Heart right ventricle (tissue), 16 donors: Measurements from ENCODE around the gene CD4. TPM values are rescaled to one million over a fixed set of nuclear protein-coding genes. Genes with fewer than 3 reads are reported as not detected.
A peak's percentile ranks its signal among the peaks of the same experiment; 100 is the strongest.

ENCODE experiments used
- ATAC-seq, 8 donors: fragments of 200-7000 bp; cut with Tn5 transposase; one replicate each; pipeline ENCODE4 v1.9.1; 2020; ENCODE audit warnings: mild to moderate bottlenecking in 8 of 8, moderate library complexity in 8 of 8, moderate number of reproducible peaks in 1 of 8
- DNase-seq, 2 donors: peaks; one replicate each; pipeline ENCODE4 v3.0.0-alpha.2; 2020
- H3K27ac ChIP-seq, 10 donors: fragments of 200-600 bp; sonication (generic) in 2 of 10; one replicate each; pipeline versions ENCODE4 v1.5.0 to v1.8.0; 2020 to 2022; ENCODE audit warnings: mild to moderate bottlenecking in 3 of 10
- H3K27me3 ChIP-seq, 7 donors: fragments of 200-600 bp; one replicate each; pipeline ENCODE4 v1.8.0; 2021 to 2022; ENCODE audit warnings: mild to moderate bottlenecking in 2 of 7
- H3K36me3 ChIP-seq, 9 donors: fragments of 200-600 bp; sonication (generic) in 1 of 9; one replicate each; pipeline versions ENCODE4 v1.5.0 to v1.8.0; 2020 to 2022; ENCODE audit warnings: mild to moderate bottlenecking in 2 of 9
- H3K4me1 ChIP-seq, 9 donors: fragments of 200-600 bp; sonication (generic) in 1 of 9; one replicate each; pipeline versions ENCODE4 v1.5.0 to v1.8.0; 2020 to 2022; ENCODE audit warnings: mild to moderate bottlenecking in 4 of 9
- H3K4me3 ChIP-seq, 10 donors: fragments of 200-600 bp; sonication (generic) in 2 of 10; one replicate each; pipeline versions ENCODE4 v1.5.0 to v1.8.0; 2020 to 2022; ENCODE audit warnings: mild to moderate bottlenecking in 7 of 10, moderate library complexity in 2 of 10
- H3K9me3 ChIP-seq, 11 donors: fragments of 200-600 bp in 10 of 11; sonication (generic) in 2 of 11; one replicate each; pipeline versions ENCODE4 v1.5.0 to v1.8.0; 2013 to 2022; ENCODE audit warnings: mild to moderate bottlenecking in 2 of 11, control low read depth in 1 of 11, moderate library complexity in 1 of 11
- CTCF ChIP-seq, 9 donors: fragments of 200-600 bp; sonication (generic) in 2 of 9; IDR thresholded peaks; one replicate each; pipeline versions ENCODE4 v1.5.0 to v1.8.0; 2021 to 2022; ENCODE audit warnings: antibody characterized with exemption in 9 of 9, mild to moderate bottlenecking in 5 of 9, moderate library complexity in 1 of 9
- WGBS, 2 donors: extraction: QIAGEN DNeasy Blood & Tissue Kit; methylation state at CpG; one replicate each; pipeline ENCODE4 v1.1.7; 2013; ENCODE audit warnings: inconsistent platforms in 1 of 2; 5-methylcytosine and 5-hydroxymethylcytosine counted together
- intact Hi-C, 10 donors: fragments of 100-400 bp; cut with DNase I; formaldehyde crosslinking; loops; one replicate each; pipeline versions ENCODE4 v1.11.1 to v1.14.2; 2022
- polyA plus RNA-seq, 2 donors: library from polyadenylated mRNA; stranded (reverse); fragments of 200-250 nt; gene quantifications; one replicate each; pipeline ENCODE4 v1.2.3, GENCODE V29; 2013
- total RNA-seq, 10 donors: library from RNA; stranded (reverse); fragmentation: NEBNext Ultra II Directional in 3 of 10; extraction: Animal tissue kit (Norgen Biotek cat#: 25700) in 3 of 10; gene quantifications; one replicate each; pipeline versions ENCODE4 v1.2.1 to v1.2.4, GENCODE V29; 2021 to 2023
- donor health status: Arrhythmogenic right ventricular cardiomyopathy.
- donor health status: ischemic (EF 13 %, LVEDD 7.1; RV severe dilation, severe dysfunction).
- donor health status: healthy with polysubstance abuse.
- donor health status: DM: no; HTN: yes; CAD: no.
- donor health status: DM: no; HTN: no; CAD: no.
- donor health status: ischemic (EF 25% LVEDD 6.9; RV normal size, moderate dysfunction).
- donor health status: ischemic (EF 25% LVEDD 5.7; RV mildly dilated, moderate dysfunction).
- donor health status: healthy.
- donor health status: DM: yes; HTN: yes; CAD: no.
- donor health status: Ischemic cardiomyopathy.
- donor health status: ischemic (EF 35%, LVEDD 5.7; RV mildly dilated, moderate dysfunction).
- donor health status: nonischemic (EF 11% LVEDD 7.7; RV severe dilation, severe dysfunction).
- donor health status: DM: yes; HTN: yes; CAD: no.
- donor health status: PGD.
- donor health status: ischemic (EF 29% LVEDD 5.4; RV normal size, mild dysfunction).
- donor health status: nonischemic (EF 23%, LVEDD 6.1; RV moderate dilation, normal function).

The CD4 gene
- total and polyA plus RNA-seq, 12 donors: 2.6 to 44.3 (median 4.2) TPM

GRCh38 chr12:6824085-6824775 lies 34.9 kb downstream of the CD4 start:
- DNase-seq: no peak
- TF ChIP-seq CTCF (IDR thresholded peaks at IDR 0.05): no peak
- WGBS, 2 donors: 85 to 93% methylated on average over 37 of the region's 37 CpGs
- Histone ChIP-seq H3K27ac (no peak overlapping the region), H3K9me3 (no peaks in the 10 kb centered on the region), H3K4me1 (peaks cover 13 to 63% (median 40%) of the 10 kb centered on the region in 9 donors), H3K36me3 (no peaks in the 10 kb centered on the region), H3K4me3 (no peak overlapping the region), H3K27me3 (peaks cover 0 to 46% (median 0%) of the 10 kb centered on the region in 7 donors)
- ATAC-seq: no peak
- intact Hi-C loops: loop anchor here in 7 of 10 donors (2.0 to 10.0 kb wide), 8 partner anchors 37 to 209 kb away; partner anchors contain the start of genes MLF2 (in 3 of the 7) and CD4 (in 2 of the 7)

GRCh38 chr12:6824901-6825381 lies 35.6 kb downstream of the CD4 start:
- ATAC-seq (no peak), DNase-seq (no peak)
- TF ChIP-seq CTCF (IDR thresholded peaks at IDR 0.05): no peak
- intact Hi-C loops: loop anchor here (2.0 to 10.0 kb wide), 11 partner anchors 38 to 210 kb away; partner anchors contain the start of genes MLF2 (in 9 of the 10), CD4 (in 2 of the 10) and PTMS (in 1 of the 10)
- peaks cover 15 to 62% (median 45%) of the 10 kb centered on the region in 9 donors for H3K4me1 ChIP-seq
- H3K9me3 ChIP-seq: no peaks in the 10 kb centered on the region
- peak overlapping the region in 1 of 10 donors; percentile 18 for H3K27ac ChIP-seq
- H3K36me3 ChIP-seq: no peaks in the 10 kb centered on the region
- WGBS, 2 donors: 45 to 46% methylated on average over 12 of the region's 12 CpGs
- H3K27me3 ChIP-seq: peaks cover 0 to 53% (median 0%) of the 10 kb centered on the region in 7 donors
- peak overlapping the region in 4 of 10 donors; percentile 17 to 31 (median 22) for H3K4me3 ChIP-seq

- Histone ChIP-seq H3K4me3 (peak overlapping the region in 5 of 10 donors; percentile 17 to 39 (median 25)), H3K36me3 (peaks cover 0 to 6% (median 0%) of the 10 kb centered on the region in 9 donors), H3K27ac (peak overlapping the region in 1 of 10 donors; percentile 18), H3K9me3 (no peaks in the 10 kb centered on the region), H3K27me3 (peaks cover 0 to 59% (median 0%) of the 10 kb centered on the region in 7 donors), H3K4me1 (peaks cover 15 to 65% (median 45%) of the 10 kb centered on the region in 9 donors)
- TF ChIP-seq CTCF (IDR thresholded peaks at IDR 0.05): peak; percentile 80 to 97 (median 95)
- ATAC-seq (peak; percentile 54 to 73 (median 62)), DNase-seq (peak; percentile 87 to 89)
- intact Hi-C loops: loop anchor here (2.0 to 10.0 kb wide), 9 partner anchors 48 to 211 kb away; partner anchors contain the start of genes MLF2 (in 8 of the 10) and PTMS (in 1 of the 10)
- WGBS, 2 donors: 12 to 14% methylated on average over 19 of the region's 19 CpGs
Measured at GRCh38 chr12:6825398-6826124, 36.2 kb downstream of the CD4 start.
